Natural killer cell (primary cell): ENCODE results near the gene ATRNL1. TPM values are rescaled to one million over a fixed set of nuclear protein-coding genes. Genes with fewer than 3 reads are reported as not detected.

ENCODE experiments used
- ATAC-seq, 3 donors: fragments of 150-1000 bp in 2 of 3; fragments of 200-7000 bp in 1 of 3; cut with Tn5 transposase; 1 replicate in 1 of 3; 2 replicates in 2 of 3; pipeline ENCODE4 v1.10.0; 2021; ENCODE audit warnings: mild to moderate bottlenecking in 2 of 3, moderate library complexity in 2 of 3
- DNase-seq, 2 donors: peaks; one replicate each; pipeline versions ENCODE4 v3.0.0 to v3.0.0-alpha.2; 2013 to 2021; ENCODE audit warnings: mixed read lengths in 1 of 2
- H3K27ac ChIP-seq: one replicate; pipeline ENCODE4 v1.5.1; 2013; ENCODE audit warnings: mild to moderate bottlenecking, low read length
- H3K27me3 ChIP-seq: one replicate; pipeline ENCODE4 v1.6.1; 2013; ENCODE audit warnings: low read length; ENCODE audit not compliant: control insufficient read depth, insufficient read depth
- H3K36me3 ChIP-seq: one replicate; pipeline ENCODE4 v1.6.1; 2013; ENCODE audit warnings: low read length; ENCODE audit not compliant: control insufficient read depth, insufficient read depth
- H3K4me1 ChIP-seq: one replicate; pipeline ENCODE4 v1.6.1; 2013; ENCODE audit warnings: low read length; ENCODE audit not compliant: control insufficient read depth, insufficient read depth
- H3K4me3 ChIP-seq: one replicate; pipeline ENCODE4 v1.5.1; 2013; ENCODE audit warnings: low read length
- H3K9me3 ChIP-seq: one replicate; pipeline ENCODE4 v1.6.1; 2013; ENCODE audit warnings: low read length; ENCODE audit not compliant: control insufficient read depth, insufficient read depth
- H3K27ac Mint-ChIP-seq, 2 donors: one replicate each; pipeline ENCODE4 v1.8.0; 2022; ENCODE audit warnings: mild to moderate bottlenecking in 2 of 2, mixed read lengths in 2 of 2, moderate library complexity in 1 of 2
- H3K27me3 Mint-ChIP-seq, 2 donors: one replicate each; pipeline ENCODE4 v1.8.0; 2022; ENCODE audit warnings: low read depth in 2 of 2, mixed read lengths in 2 of 2
- H3K36me3 Mint-ChIP-seq: one replicate; pipeline ENCODE4 v1.8.0; 2022; ENCODE audit warnings: mixed read lengths
- H3K4me1 Mint-ChIP-seq, 2 donors: one replicate each; pipeline ENCODE4 v1.8.0; 2022; ENCODE audit warnings: mixed read lengths in 2 of 2
- H3K4me3 Mint-ChIP-seq: one replicate; pipeline ENCODE4 v1.8.0; 2022; ENCODE audit warnings: mild to moderate bottlenecking, moderate library complexity, mixed read lengths
- H3K9me3 Mint-ChIP-seq, 2 donors: one replicate each; pipeline ENCODE4 v1.8.0; 2022; ENCODE audit warnings: mixed read lengths in 2 of 2
- CTCF ChIP-seq: fragments of 200-600 bp; IDR thresholded peaks from one replicate; pipeline ENCODE4 v1.8.0; 2022; ENCODE audit warnings: antibody characterized with exemption
- WGBS: methylation state at CpG from one replicate; pipeline ENCODE4 v1.1.7; 2013; ENCODE audit warnings: missing lambda C conversion rate; ENCODE audit not compliant: insufficient coverage; 5-methylcytosine and 5-hydroxymethylcytosine counted together
- intact Hi-C: fragments of 100-400 bp; cut with micrococcal nuclease; formaldehyde crosslinking; loops from one replicate; pipeline ENCODE4 v1.14.2; 2022
- total RNA-seq, 4 donors: library from RNA; stranded (reverse); fragments of 120-200 nt in 1 of 4; gene quantifications; one replicate each; pipeline versions ENCODE4 v1.2.3 to v1.2.4, GENCODE V29; 2013 to 2022

Gene ATRNL1
- total RNA-seq, 3 donors from 2014 or later (not counting 1 experiment from before 2014, with no cell fraction given), result not detected

GRCh38 chr10:115963848-115964247 lies 870.7 kb downstream of the ATRNL1 start:
- 59% methylated on average over 6 of the region's 6 CpGs for WGBS
- no peak overlapping the region for H3K27ac ChIP-seq
- peaks cover 6 to 16% of the 10 kb centered on the region in 2 donors for H3K9me3 Mint-ChIP-seq

GRCh38 chr10:115964827-115965226 lies 871.7 kb downstream of the ATRNL1 start:
- 92% methylated on average over 5 of the region's 5 CpGs for WGBS
- H3K4me3 ChIP-seq, result no peak overlapping the region
- no peaks in the 10 kb centered on the region for H3K36me3 ChIP-seq
- no peaks in the 10 kb centered on the region for H3K27me3 Mint-ChIP-seq
- no peak overlapping the region for H3K4me3 Mint-ChIP-seq
- H3K36me3 Mint-ChIP-seq, result no peaks in the 10 kb centered on the region
- H3K9me3 Mint-ChIP-seq, result peaks cover 5 to 13% of the 10 kb centered on the region in 2 donors
- no peaks in the 10 kb centered on the region for H3K4me1 ChIP-seq
- H3K27ac Mint-ChIP-seq, result no peak overlapping the region
- H3K4me1 Mint-ChIP-seq, result no peaks in the 10 kb centered on the region
- no peaks in the 10 kb centered on the region for H3K27me3 ChIP-seq
- H3K9me3 ChIP-seq, result peaks cover 4% of the 10 kb centered on the region
- ATAC-seq (no peak), DNase-seq (no peak)
- intact Hi-C loops, result no loop called here
- TF ChIP-seq CTCF, result no peak
- H3K27ac ChIP-seq, result no peak overlapping the region

More at GRCh38 chr10:115963848-115964247, 870.7 kb downstream of the ATRNL1 start:
- no peak for ATAC-seq
- H3K4me1 ChIP-seq, result no peaks in the 10 kb centered on the region
- Mint-ChIP-seq H3K4me3 (no peak overlapping the region), H3K36me3 (no peaks in the 10 kb centered on the region), H3K27ac (no peak overlapping the region), H3K27me3 (no peaks in the 10 kb centered on the region), H3K4me1 (no peaks in the 10 kb centered on the region)
- no peaks in the 10 kb centered on the region for H3K36me3 ChIP-seq
- intact Hi-C loops, result no loop called here
- peaks cover 4% of the 10 kb centered on the region for H3K9me3 ChIP-seq
- TF ChIP-seq CTCF, result no peak
- DNase-seq, result no peak
- no peaks in the 10 kb centered on the region for H3K27me3 ChIP-seq
- H3K4me3 ChIP-seq, result no peak overlapping the region

- Mint-ChIP-seq H3K27ac (no peak overlapping the region), H3K4me3 (no peak overlapping the region), H3K9me3 (peaks cover 4 to 12% of the 10 kb centered on the region in 2 donors), H3K27me3 (no peaks in the 10 kb centered on the region), H3K4me1 (no peaks in the 10 kb centered on the region), H3K36me3 (no peaks in the 10 kb centered on the region)
- DNase-seq, result no peak
- TF ChIP-seq CTCF, result no peak
- H3K36me3 ChIP-seq, result no peaks in the 10 kb centered on the region
- H3K27ac ChIP-seq, result no peak overlapping the region
- no peak for ATAC-seq
- peaks cover 4% of the 10 kb centered on the region for H3K9me3 ChIP-seq
- intact Hi-C loops, result no loop called here
- 31% methylated on average over 6 of the region's 7 CpGs for WGBS
- no peak overlapping the region for H3K4me3 ChIP-seq
- H3K4me1 ChIP-seq, result no peaks in the 10 kb centered on the region
- no peaks in the 10 kb centered on the region for H3K27me3 ChIP-seq
Measured at GRCh38 chr10:115965376-115965775, 872.2 kb downstream of the ATRNL1 start.

- TF ChIP-seq CTCF, result no peak
- Mint-ChIP-seq H3K9me3 (peaks cover 10 to 12% of the 10 kb centered on the region in 2 donors), H3K4me3 (no peak overlapping the region), H3K4me1 (no peaks in the 10 kb centered on the region), H3K27me3 (no peaks in the 10 kb centered on the region), H3K36me3 (no peaks in the 10 kb centered on the region), H3K27ac (no peak overlapping the region)
- WGBS, result 95% methylated on average over 3 of the region's 3 CpGs
- no peak for ATAC-seq
- H3K27ac ChIP-seq, result no peak overlapping the region
- no peaks in the 10 kb centered on the region for H3K27me3 ChIP-seq
- intact Hi-C loops, result no loop called here
- no peaks in the 10 kb centered on the region for H3K36me3 ChIP-seq
- DNase-seq, result no peak
- no peak overlapping the region for H3K4me3 ChIP-seq
- H3K9me3 ChIP-seq, result peaks cover 4% of the 10 kb centered on the region
- no peaks in the 10 kb centered on the region for H3K4me1 ChIP-seq
Measured at GRCh38 chr10:115968236-115968635, 875.1 kb downstream of the ATRNL1 start.
